HepG2 (cell line): ENCODE data around the gene PRKAR1B.

Experiments
- EZH2 ChIP-seq: conservative IDR thresholded peaks from 2 replicates; pipeline ENCODE4 v1.6.1; 2012; ENCODE audit warnings: mild to moderate bottlenecking, low read depth, low read length, moderate library complexity
- TCF7L2 ChIP-seq: IDR thresholded peaks from 2 replicates; pipeline ENCODE4 v1.6.1; 2011; ENCODE audit warnings: mild to moderate bottlenecking, low read depth, low read length, moderate library complexity
- ZFAT ChIP-seq: sonication (generic); formaldehyde crosslinking; conservative IDR thresholded peaks from 2 replicates; pipeline ENCODE4 v1.8.1; 2023; ENCODE audit warnings: missing genetic modification reagents, inconsistent platforms
- ZNF501 ChIP-seq: sonication (generic); formaldehyde crosslinking; IDR thresholded peaks from 2 replicates; pipeline ENCODE4 v1.5.1; 2020; ENCODE audit warnings: mild to moderate bottlenecking, moderate library complexity, missing genetic modification reagents
- TF ChIP-seq, protein P1 (sequence below): sonication (generic); formaldehyde crosslinking; IDR thresholded peaks from 2 replicates; pipeline ENCODE4 v1.5.0; 2020; ENCODE audit warnings: mild to moderate bottlenecking, missing genetic modification reagents, moderate library complexity

DNA sequence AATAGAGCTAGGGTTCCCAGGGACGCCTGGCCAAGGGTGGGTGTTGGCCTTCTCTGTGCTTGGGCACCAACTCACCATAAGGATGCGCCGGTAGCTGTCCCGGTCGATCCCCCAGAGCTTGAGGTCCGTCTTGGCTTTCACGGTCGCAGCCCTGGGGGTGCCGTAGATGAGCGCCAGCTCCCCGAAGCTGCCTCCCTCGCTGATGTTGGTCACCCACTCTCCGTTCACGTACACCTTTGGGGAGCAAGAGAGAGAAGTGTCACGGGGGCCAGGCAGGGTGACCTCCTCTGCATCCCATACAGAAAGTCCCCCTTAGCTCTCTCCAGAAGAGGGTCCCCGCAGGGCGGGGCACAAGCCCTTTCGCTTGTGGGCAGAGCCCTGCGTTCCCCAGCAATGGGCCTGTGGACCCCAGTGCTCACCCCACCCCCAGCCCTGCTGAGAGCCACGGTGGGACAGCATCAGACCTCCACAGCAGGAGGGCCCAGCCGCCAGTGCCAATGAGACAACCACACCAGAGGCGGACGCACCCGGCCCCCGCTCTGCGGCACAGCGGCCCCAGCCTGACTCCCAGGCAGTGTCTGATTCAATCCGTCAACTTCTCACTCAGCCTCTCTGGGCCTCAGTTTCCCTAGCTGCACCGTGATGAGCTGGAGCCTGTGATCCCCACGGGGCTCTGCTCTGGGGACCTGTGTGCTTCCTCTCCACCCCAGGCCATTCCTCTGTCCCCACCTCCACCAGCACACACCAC, 130.8 kb downstream of the PRKAR1B start:
- TF ChIP-seq ZFAT (CRISPR knock-in tag) (no peak), ZNF501 (CRISPR knock-in tag) (no peak), EZH2 (no peak), TCF7L2 (no peak)
- TF ChIP-seq, protein P1, sequence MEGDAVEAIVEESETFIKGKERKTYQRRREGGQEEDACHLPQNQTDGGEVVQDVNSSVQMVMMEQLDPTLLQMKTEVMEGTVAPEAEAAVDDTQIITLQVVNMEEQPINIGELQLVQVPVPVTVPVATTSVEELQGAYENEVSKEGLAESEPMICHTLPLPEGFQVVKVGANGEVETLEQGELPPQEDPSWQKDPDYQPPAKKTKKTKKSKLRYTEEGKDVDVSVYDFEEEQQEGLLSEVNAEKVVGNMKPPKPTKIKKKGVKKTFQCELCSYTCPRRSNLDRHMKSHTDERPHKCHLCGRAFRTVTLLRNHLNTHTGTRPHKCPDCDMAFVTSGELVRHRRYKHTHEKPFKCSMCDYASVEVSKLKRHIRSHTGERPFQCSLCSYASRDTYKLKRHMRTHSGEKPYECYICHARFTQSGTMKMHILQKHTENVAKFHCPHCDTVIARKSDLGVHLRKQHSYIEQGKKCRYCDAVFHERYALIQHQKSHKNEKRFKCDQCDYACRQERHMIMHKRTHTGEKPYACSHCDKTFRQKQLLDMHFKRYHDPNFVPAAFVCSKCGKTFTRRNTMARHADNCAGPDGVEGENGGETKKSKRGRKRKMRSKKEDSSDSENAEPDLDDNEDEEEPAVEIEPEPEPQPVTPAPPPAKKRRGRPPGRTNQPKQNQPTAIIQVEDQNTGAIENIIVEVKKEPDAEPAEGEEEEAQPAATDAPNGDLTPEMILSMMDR (CRISPR knock-in tag), result no peak
